ENCODE data around the gene CRYGS.

- TF ChIP-seq ZNF561 (tag by site-specific recombination; IDR thresholded peaks at IDR 0.05; ENCODE audit: borderline replicate concordance), result no peak
- no peak for TF ChIP-seq REPIN1 (tag by site-specific recombination; IDR thresholded peaks at IDR 0.05; ENCODE audit: low read depth)
- TF ChIP-seq ZNF660 (tag by site-specific recombination; IDR thresholded peaks at IDR 0.05), result no peak
These were observed 46.6 kb upstream of the CRYGS start for GRCh38 chr3:186590580-186591295.
